Measurements from ENCODE around the gene TBXAS1. TPM values are rescaled to one million over a fixed set of nuclear protein-coding genes. Genes with fewer than 3 reads are reported as not detected.
A peak's percentile ranks its signal among the peaks of the same experiment; 100 is the strongest.

TBXAS1 gene
- total RNA-seq, 2 donors from 2014 or later: 19.3 to 44.1 TPM

DNA sequence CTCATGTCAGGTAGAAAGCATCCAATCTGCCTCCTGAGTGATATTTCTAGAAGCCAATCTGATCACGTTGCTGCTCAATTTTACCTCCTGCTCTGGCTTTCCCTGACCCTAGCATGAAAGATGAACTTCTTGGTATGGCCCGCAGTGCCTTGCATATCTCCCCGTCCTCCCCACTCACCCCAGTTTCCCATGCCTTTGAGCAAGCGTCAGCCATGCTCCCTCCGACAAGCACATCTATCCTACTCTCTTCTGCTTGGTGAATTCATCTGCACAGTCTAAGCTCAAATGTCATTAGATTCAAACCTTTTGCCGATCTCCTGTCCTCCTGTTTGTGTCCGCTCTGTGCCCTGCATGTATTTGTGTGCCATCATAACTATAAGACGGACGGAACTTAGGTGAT lies 6.2 kb upstream of the TBXAS1 start:
- Histone ChIP-seq H3K4me1 (replicated peaks) (no peaks in the 10 kb centered on the region), H3K27ac (no peak overlapping the region), H3K27me3 (replicated peaks; ENCODE audit: insufficient read depth) (no peaks in the 10 kb centered on the region), H3K4me3 (no peak overlapping the region), H3K9me3 (no peaks in the 10 kb centered on the region), H3K36me3 (no peaks in the 10 kb centered on the region)
- 95% methylated on average over 9 of the region's 9 CpGs for WGBS
- intact Hi-C loops (cut with DNase I): no loop called here
- DNase-seq (ENCODE audit: low spot score): no peak
- no peak for TF ChIP-seq POLR2A (IDR thresholded peaks at IDR 0.05)
- TF ChIP-seq POLR2AphosphoS5 (IDR thresholded peaks at IDR 0.05): no peak
- TF ChIP-seq, protein P1, sequence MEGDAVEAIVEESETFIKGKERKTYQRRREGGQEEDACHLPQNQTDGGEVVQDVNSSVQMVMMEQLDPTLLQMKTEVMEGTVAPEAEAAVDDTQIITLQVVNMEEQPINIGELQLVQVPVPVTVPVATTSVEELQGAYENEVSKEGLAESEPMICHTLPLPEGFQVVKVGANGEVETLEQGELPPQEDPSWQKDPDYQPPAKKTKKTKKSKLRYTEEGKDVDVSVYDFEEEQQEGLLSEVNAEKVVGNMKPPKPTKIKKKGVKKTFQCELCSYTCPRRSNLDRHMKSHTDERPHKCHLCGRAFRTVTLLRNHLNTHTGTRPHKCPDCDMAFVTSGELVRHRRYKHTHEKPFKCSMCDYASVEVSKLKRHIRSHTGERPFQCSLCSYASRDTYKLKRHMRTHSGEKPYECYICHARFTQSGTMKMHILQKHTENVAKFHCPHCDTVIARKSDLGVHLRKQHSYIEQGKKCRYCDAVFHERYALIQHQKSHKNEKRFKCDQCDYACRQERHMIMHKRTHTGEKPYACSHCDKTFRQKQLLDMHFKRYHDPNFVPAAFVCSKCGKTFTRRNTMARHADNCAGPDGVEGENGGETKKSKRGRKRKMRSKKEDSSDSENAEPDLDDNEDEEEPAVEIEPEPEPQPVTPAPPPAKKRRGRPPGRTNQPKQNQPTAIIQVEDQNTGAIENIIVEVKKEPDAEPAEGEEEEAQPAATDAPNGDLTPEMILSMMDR (IDR thresholded peaks at IDR 0.05): no peak

DNA sequence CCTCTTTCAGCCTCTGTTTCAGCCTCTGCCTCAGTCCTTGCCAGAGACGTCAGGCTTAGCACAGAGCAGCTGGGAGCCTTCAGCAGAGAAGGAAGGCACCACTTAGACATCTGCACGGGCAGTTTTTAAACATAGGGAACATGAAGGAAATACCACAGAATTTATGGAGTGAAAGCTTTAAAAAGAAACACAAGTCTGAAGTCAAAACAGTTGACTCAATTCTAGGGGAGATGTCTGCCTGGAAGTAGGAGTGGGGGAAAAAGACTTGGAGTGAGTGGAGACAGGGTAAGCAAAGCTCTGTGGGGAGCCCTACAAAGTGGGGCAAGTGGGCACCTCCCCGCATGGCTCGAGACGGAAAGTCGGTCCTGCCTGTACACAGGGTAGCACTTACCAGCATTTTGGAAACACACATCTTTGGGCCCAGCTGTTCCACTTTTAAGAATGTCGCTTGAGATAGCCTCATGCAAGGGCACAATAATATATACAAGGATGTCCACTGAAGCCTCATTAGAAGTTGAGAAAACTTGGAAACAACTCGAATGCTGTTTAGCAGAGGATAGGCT lies 5.0 kb upstream of the TBXAS1 start:
- intact Hi-C loops (cut with DNase I): no loop called here
- TF ChIP-seq, protein P1 (IDR thresholded peaks at IDR 0.05): no peak
- TF ChIP-seq POLR2A (IDR thresholded peaks at IDR 0.05) (no peak), POLR2AphosphoS5 (IDR thresholded peaks at IDR 0.05) (no peak)
- WGBS: 45% methylated on average over 8 of the region's 8 CpGs
- DNase-seq (ENCODE audit: low spot score): no peak
- Histone ChIP-seq H3K4me1 (replicated peaks) (no peaks in the 10 kb centered on the region), H3K36me3 (no peaks in the 10 kb centered on the region), H3K27me3 (replicated peaks; ENCODE audit: insufficient read depth) (no peaks in the 10 kb centered on the region), H3K27ac (no peak overlapping the region), H3K4me3 (no peak overlapping the region), H3K9me3 (no peaks in the 10 kb centered on the region)

GRCh38 chr7:139825666-139826290 lies 3.3 kb upstream of the TBXAS1 start:
- peaks cover 4% of the 10 kb centered on the region for H3K4me1 ChIP-seq (replicated peaks)
- H3K27me3 ChIP-seq (replicated peaks; ENCODE audit: insufficient read depth): no peaks in the 10 kb centered on the region
- no peak for DNase-seq (ENCODE audit: low spot score)
- 84% methylated on average over 9 of the region's 9 CpGs for WGBS
- H3K36me3 ChIP-seq: no peaks in the 10 kb centered on the region
- TF ChIP-seq POLR2AphosphoS5 (IDR thresholded peaks at IDR 0.05) (no peak), POLR2A (IDR thresholded peaks at IDR 0.05) (no peak)
- TF ChIP-seq, protein P1 (IDR thresholded peaks at IDR 0.05): no peak
- intact Hi-C loops (cut with DNase I): no loop called here
- no peak overlapping the region for H3K27ac ChIP-seq
- no peak overlapping the region for H3K4me3 ChIP-seq
- no peaks in the 10 kb centered on the region for H3K9me3 ChIP-seq

DNA sequence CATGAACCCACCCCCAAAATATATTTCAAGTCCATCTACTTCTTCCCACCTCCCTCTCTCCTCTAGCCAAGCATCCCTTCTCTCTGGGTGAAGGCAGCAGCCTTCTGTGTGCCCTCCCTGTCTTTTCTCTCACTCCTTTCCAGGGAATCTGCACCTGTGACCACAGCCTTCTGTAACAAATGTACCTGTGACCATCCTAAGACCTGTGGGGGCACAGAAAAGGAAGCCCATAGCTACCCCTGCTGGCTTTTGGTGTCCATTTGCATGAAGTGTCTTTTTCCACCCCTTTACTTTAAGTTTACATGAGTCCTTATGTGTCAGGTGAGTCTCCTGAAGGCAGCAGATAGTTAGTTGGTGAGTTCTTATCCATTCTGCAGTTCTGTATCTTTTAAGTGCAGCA lies 2.0 kb upstream of the TBXAS1 start:
- peak overlapping the region in 1 of 2 donors; percentile 64 for H3K27ac ChIP-seq
- intact Hi-C loops (cut with DNase I): no loop called here
- TF ChIP-seq POLR2AphosphoS5 (IDR thresholded peaks at IDR 0.05) (no peak), POLR2A (IDR thresholded peaks at IDR 0.05) (no peak)
- TF ChIP-seq, protein P1 (IDR thresholded peaks at IDR 0.05): no peak
- H3K9me3 ChIP-seq: no peaks in the 10 kb centered on the region
- peaks cover 4% of the 10 kb centered on the region for H3K4me1 ChIP-seq (replicated peaks)
- DNase-seq (ENCODE audit: low spot score): no peak
- no peak overlapping the region for H3K4me3 ChIP-seq
- no peaks in the 10 kb centered on the region for H3K36me3 ChIP-seq
- no peaks in the 10 kb centered on the region for H3K27me3 ChIP-seq (replicated peaks; ENCODE audit: insufficient read depth)

GRCh38 chr7:139828446-139828845 lies 618 bp upstream of the TBXAS1 start:
- Histone ChIP-seq H3K27ac (peak overlapping the region in 1 of 2 donors; percentile 64), H3K4me1 (replicated peaks) (peaks cover 4% of the 10 kb centered on the region), H3K36me3 (no peaks in the 10 kb centered on the region), H3K9me3 (no peaks in the 10 kb centered on the region), H3K4me3 (no peak overlapping the region), H3K27me3 (replicated peaks; ENCODE audit: insufficient read depth) (no peaks in the 10 kb centered on the region)
- intact Hi-C loops (cut with DNase I): no loop called here
- DNase-seq (ENCODE audit: low spot score): no peak
- WGBS: 97% methylated on average over 2 of the region's 2 CpGs
- TF ChIP-seq, protein P1 (IDR thresholded peaks at IDR 0.05): no peak
- no peak for TF ChIP-seq POLR2AphosphoS5 (IDR thresholded peaks at IDR 0.05)
- TF ChIP-seq POLR2A (IDR thresholded peaks at IDR 0.05): no peak
